C4-2B (cell line): ENCODE measurements around the gene SHMT2.

Experiments used
- H3K27ac ChIP-seq: fragments of 450-650 bp; 2 replicates; pipeline ENCODE4 v1.5.1; 2017
- CTCF ChIP-seq: fragments of 450-650 bp; conservative IDR thresholded peaks from 2 replicates; pipeline ENCODE4 v1.5.1; 2017; ENCODE audit warnings: mild to moderate bottlenecking
- ZFX ChIP-seq: fragments of 450-650 bp; IDR thresholded peaks from 2 replicates; pipeline ENCODE4 v1.6.1; 2017

Gene SHMT2

GRCh38 chr12:57235017-57235727 is 5.7 kb downstream of the SHMT2 start:
- no peak for TF ChIP-seq ZFX
- no peak for TF ChIP-seq CTCF

GRCh38 chr12:57235728-57236131 is 6.2 kb downstream of the SHMT2 start:
- H3K27ac ChIP-seq = peak overlapping the region; percentile 6; the same call in 1 of the 2 replicates
- no peak for TF ChIP-seq CTCF

More at GRCh38 chr12:57235017-57235727, 5.7 kb downstream of the SHMT2 start:
- H3K27ac ChIP-seq = peak overlapping the region; percentile 6; the same call in 1 of the 2 replicates

GRCh38 chr12:57236201-57236924 is 6.9 kb downstream of the SHMT2 start:
- TF ChIP-seq CTCF (no peak), ZFX (no peak)
- no peak overlapping the region for H3K27ac ChIP-seq

GRCh38 chr12:57236925-57237595 is 7.5 kb downstream of the SHMT2 start:
- TF ChIP-seq CTCF (no peak), ZFX (no peak)
- no peak overlapping the region for H3K27ac ChIP-seq

- no peak overlapping the region for H3K27ac ChIP-seq
- TF ChIP-seq CTCF (no peak), ZFX (no peak)
These were observed 8.1 kb downstream of the SHMT2 start for GRCh38 chr12:57237596-57237931.

GRCh38 chr12:57237932-57238853 is 8.7 kb downstream of the SHMT2 start:
- no peak overlapping the region for H3K27ac ChIP-seq
- TF ChIP-seq CTCF (no peak), ZFX (no peak)
